ENCODE measurements around the gene CNNM1.

GRCh38 chr10:99425204-99425603 lies 96.0 kb downstream of the CNNM1 start:
- TF ChIP-seq CTCF (IDR thresholded peaks at IDR 0.05) (no peak), POLR2A (IDR thresholded peaks at IDR 0.05) (no peak)
